Trophoblast cell (in vitro differentiated cells and primary cell): Measurements from ENCODE around the gene SLC35C1.

Source experiments
- DNase-seq, 2 donors: peaks; one replicate each; pipeline ENCODE4 v3.0.0-alpha.2; 2016
- H2AFZ ChIP-seq: 2 replicates; pipeline ENCODE4 v1.6.1; 2013; ENCODE audit warnings: low read length, moderate library complexity, mild to moderate bottlenecking; ENCODE audit not compliant: insufficient read depth, poor library complexity
- H2AK5ac ChIP-seq: 2 replicates; pipeline ENCODE4 v1.6.1; 2013; ENCODE audit warnings: mild to moderate bottlenecking, low read length
- H2BK120ac ChIP-seq: 2 replicates; pipeline ENCODE4 v1.6.1; 2013; ENCODE audit warnings: low read length, mild to moderate bottlenecking, moderate library complexity; ENCODE audit not compliant: insufficient read depth, poor library complexity
- H2BK12ac ChIP-seq: 2 replicates; pipeline ENCODE4 v1.6.1; 2013; ENCODE audit warnings: mild to moderate bottlenecking, low read length, moderate library complexity
- H2BK5ac ChIP-seq: 2 replicates; pipeline ENCODE4 v1.6.1; 2013; ENCODE audit warnings: low read length, low read depth, moderate library complexity, mild to moderate bottlenecking; ENCODE audit not compliant: poor library complexity
- H3K14ac ChIP-seq: 2 replicates; pipeline ENCODE4 v1.6.1; 2013; ENCODE audit warnings: mild to moderate bottlenecking, low read length
- H3K18ac ChIP-seq: 2 replicates; pipeline ENCODE4 v1.6.1; 2013; ENCODE audit warnings: mild to moderate bottlenecking, low read length
- H3K23ac ChIP-seq: 2 replicates; pipeline ENCODE4 v1.6.1; 2013; ENCODE audit warnings: low read length
- H3K27ac ChIP-seq: 2 replicates; pipeline ENCODE4 v1.5.1; 2013; ENCODE audit warnings: low read depth, mild to moderate bottlenecking, inconsistent platforms, low read length, moderate library complexity
- H3K27me3 ChIP-seq: 2 replicates; pipeline ENCODE4 v1.6.1; 2013; ENCODE audit warnings: inconsistent platforms, mild to moderate bottlenecking, low read length, moderate library complexity; ENCODE audit not compliant: insufficient read depth
- H3K36me3 ChIP-seq, 2 experiments: 1 replicate in 1 of 2; 2 replicates in 1 of 2; pipeline ENCODE4 v1.6.1; 2013; ENCODE audit warnings: low read length in 2 of 2, mild to moderate bottlenecking in 2 of 2, moderate library complexity in 1 of 2; ENCODE audit not compliant: insufficient read depth in 2 of 2, control insufficient read depth in 1 of 2
- H3K4ac ChIP-seq: 2 replicates; pipeline ENCODE4 v1.6.1; 2013; ENCODE audit warnings: low read depth, mild to moderate bottlenecking, low read length, moderate library complexity
- H3K4me1 ChIP-seq, 2 experiments: 1 replicate in 1 of 2; 2 replicates in 1 of 2; pipeline ENCODE4 v1.6.1; 2013; ENCODE audit warnings: low read length in 2 of 2, mild to moderate bottlenecking in 2 of 2, moderate library complexity in 1 of 2; ENCODE audit not compliant: insufficient read depth in 2 of 2, control insufficient read depth in 1 of 2
- H3K4me2 ChIP-seq: 2 replicates; pipeline ENCODE4 v1.6.1; 2013; ENCODE audit warnings: inconsistent platforms, mild to moderate bottlenecking, low read length, moderate library complexity
- H3K4me3 ChIP-seq: 2 replicates; pipeline ENCODE4 v1.5.1; 2013; ENCODE audit warnings: mild to moderate bottlenecking, low read depth, low read length, inconsistent platforms
- H3K79me1 ChIP-seq: one replicate; pipeline ENCODE4 v1.6.1; 2013; ENCODE audit warnings: low read length
- H3K79me2 ChIP-seq: 2 replicates; pipeline ENCODE4 v1.6.1; 2013; ENCODE audit warnings: low read length, mild to moderate bottlenecking; ENCODE audit not compliant: control insufficient read depth, insufficient read depth, poor library complexity
- H3K9ac ChIP-seq: 2 replicates; pipeline ENCODE4 v1.6.1; 2013; ENCODE audit warnings: mild to moderate bottlenecking, low read length
- H3K9me3 ChIP-seq: 2 replicates; pipeline ENCODE4 v1.6.1; 2013; ENCODE audit warnings: low read depth, mild to moderate bottlenecking, control low read depth, inconsistent platforms, low read length; ENCODE audit not compliant: insufficient read depth
- H4K12ac ChIP-seq: 2 replicates; pipeline ENCODE4 v1.6.1; 2013; ENCODE audit warnings: low read depth, mild to moderate bottlenecking, low read length, moderate library complexity
- H4K8ac ChIP-seq: 2 replicates; pipeline ENCODE4 v1.6.1; 2013; ENCODE audit warnings: low read depth, mild to moderate bottlenecking, low read length, moderate library complexity
- H4K91ac ChIP-seq: one replicate; pipeline ENCODE4 v1.6.1; 2013; ENCODE audit warnings: low read depth, mild to moderate bottlenecking, low read length, moderate library complexity
- WGBS: extraction: QIAGEN DNeasy Blood & Tissue Kit; methylation state at CpG from one replicate; pipeline ENCODE4 v1.1.7; 2013; ENCODE audit warnings: missing lambda C conversion rate; ENCODE audit not compliant: insufficient read length, insufficient coverage; ENCODE audit errors: extremely low coverage; 5-methylcytosine and 5-hydroxymethylcytosine counted together

SLC35C1 gene

GRCh38 chr11:45812581-45813548, 7.9 kb downstream of the SLC35C1 start:
- Histone ChIP-seq H3K36me3 (peaks cover 20 to 31% of the 10 kb centered on the region in 2 experiments), H4K12ac (no peak overlapping the region), H3K79me1 (no peaks in the 10 kb centered on the region), H3K79me2 (no peaks in the 10 kb centered on the region), H4K91ac (no peak overlapping the region), H3K27me3 (no peaks in the 10 kb centered on the region), H3K27ac (no peak overlapping the region), H2AK5ac (no peak overlapping the region), H3K4me1 (peaks cover 4 to 5% of the 10 kb centered on the region in 2 experiments), H3K4ac (no peak overlapping the region), H4K8ac (no peak overlapping the region), H3K23ac (no peak overlapping the region), H2AFZ (no peak overlapping the region), H3K4me2 (no peak overlapping the region), H2BK12ac (no peak overlapping the region), H2BK120ac (no peak overlapping the region), H2BK5ac (no peak overlapping the region), H3K4me3 (no peak overlapping the region), H3K9me3 (no peaks in the 10 kb centered on the region), H3K9ac (no peak overlapping the region), H3K14ac (no peak overlapping the region), H3K18ac (no peak overlapping the region)
- WGBS: no CpG with 5 or more reads among the region's 7 CpGs
- no peak for DNase-seq

- no peak overlapping the region for H3K18ac ChIP-seq
- H3K79me1 ChIP-seq: no peaks in the 10 kb centered on the region
- no peak overlapping the region for H3K27ac ChIP-seq
- H3K23ac ChIP-seq: no peak overlapping the region
- no peak overlapping the region for H3K4me3 ChIP-seq
- no peak overlapping the region for H2BK5ac ChIP-seq
- no peaks in the 10 kb centered on the region for H3K79me2 ChIP-seq
- no peak overlapping the region for H4K12ac ChIP-seq
- H2AK5ac ChIP-seq: no peak overlapping the region
- H2BK120ac ChIP-seq: no peak overlapping the region
- H2AFZ ChIP-seq: no peak overlapping the region
- peak in 1 of 2 donors; percentile 29 for DNase-seq
- no peak overlapping the region for H4K8ac ChIP-seq
- H3K36me3 ChIP-seq: peaks cover 12 to 18% of the 10 kb centered on the region in 2 experiments
- no peak overlapping the region for H3K9ac ChIP-seq
- H3K4ac ChIP-seq: no peak overlapping the region
- H3K27me3 ChIP-seq: no peaks in the 10 kb centered on the region
- H4K91ac ChIP-seq: no peak overlapping the region
- no peak overlapping the region for H2BK12ac ChIP-seq
- H3K9me3 ChIP-seq: no peaks in the 10 kb centered on the region
- H3K4me2 ChIP-seq: no peak overlapping the region
- no CpG with 5 or more reads among the region's 3 CpGs for WGBS
- H3K4me1 ChIP-seq: peaks cover 0 to 2% of the 10 kb centered on the region in 2 experiments
- H3K14ac ChIP-seq: no peak overlapping the region
Observed at GRCh38 chr11:45815747-45816146, 10.8 kb downstream of the SLC35C1 start.

GRCh38 chr11:45816614-45817013, 11.7 kb downstream of the SLC35C1 start:
- Histone ChIP-seq H3K79me2 (no peaks in the 10 kb centered on the region), H3K18ac (no peak overlapping the region), H3K79me1 (no peaks in the 10 kb centered on the region), H3K4me3 (no peak overlapping the region), H3K4ac (no peak overlapping the region), H3K27ac (no peak overlapping the region), H4K8ac (no peak overlapping the region), H3K4me2 (no peak overlapping the region), H2AFZ (no peak overlapping the region), H3K4me1 (peaks cover 1 to 2% of the 10 kb centered on the region in 2 experiments), H3K23ac (no peak overlapping the region), H3K36me3 (peaks cover 4 to 10% of the 10 kb centered on the region in 2 experiments), H3K27me3 (no peaks in the 10 kb centered on the region), H2BK5ac (no peak overlapping the region), H2BK120ac (no peak overlapping the region), H2AK5ac (no peak overlapping the region), H4K91ac (no peak overlapping the region), H3K9me3 (no peaks in the 10 kb centered on the region), H2BK12ac (no peak overlapping the region), H3K14ac (no peak overlapping the region), H4K12ac (no peak overlapping the region), H3K9ac (no peak overlapping the region)
- WGBS: no CpG with 5 or more reads among the region's 3 CpGs
- no peak for DNase-seq

- Histone ChIP-seq H3K27ac (no peak overlapping the region), H3K79me2 (no peaks in the 10 kb centered on the region), H4K8ac (no peak overlapping the region), H2BK12ac (no peak overlapping the region), H3K79me1 (no peaks in the 10 kb centered on the region), H3K14ac (no peak overlapping the region), H3K4me1 (peaks cover 2 to 4% of the 10 kb centered on the region in 2 experiments), H3K18ac (no peak overlapping the region), H2AFZ (no peak overlapping the region), H3K23ac (no peak overlapping the region), H3K4ac (no peak overlapping the region), H3K36me3 (peaks cover 0 to 4% of the 10 kb centered on the region in 2 experiments), H2BK120ac (no peak overlapping the region), H3K4me3 (no peak overlapping the region), H2AK5ac (no peak overlapping the region), H3K27me3 (no peaks in the 10 kb centered on the region), H2BK5ac (no peak overlapping the region), H4K12ac (no peak overlapping the region), H3K9me3 (no peaks in the 10 kb centered on the region), H3K4me2 (no peak overlapping the region), H3K9ac (no peak overlapping the region), H4K91ac (no peak overlapping the region)
- no CpG with 5 or more reads among the region's 7 CpGs for WGBS
- DNase-seq: no peak
Observed at GRCh38 chr11:45817191-45817590, 12.2 kb downstream of the SLC35C1 start.
